ENCODE measurements around the gene PIK3C3.
"Not testable (repeated sequence)": the region's sequence is repeated elsewhere in the genome, so short reads cannot be mapped to it uniquely, and the experiment has no call there.

The PIK3C3 gene

GRCh38 chr18:42025974-42026625 is 71.1 kb downstream of the PIK3C3 start:
- no peak for DNase-seq

GRCh38 chr18:42028247-42028832 is 73.3 kb downstream of the PIK3C3 start:
- peak; percentile 61 for DNase-seq

GRCh38 chr18:42029092-42029491 is 74.1 kb downstream of the PIK3C3 start:
- DNase-seq = no peak

GRCh38 chr18:42030586-42031182 is 75.7 kb downstream of the PIK3C3 start:
- no peak for DNase-seq

GRCh38 chr18:42032447-42032846 is 77.4 kb downstream of the PIK3C3 start:
- no peak for DNase-seq

- no peak for DNase-seq
These were observed 78.2 kb downstream of the PIK3C3 start for GRCh38 chr18:42033137-42033810.

- no peak for DNase-seq
These were observed 83.9 kb downstream of the PIK3C3 start for GRCh38 chr18:42038936-42039335.

- DNase-seq = no peak
These were observed 84.4 kb downstream of the PIK3C3 start for GRCh38 chr18:42039396-42039795.

GRCh38 chr18:42041793-42042192 is 86.8 kb downstream of the PIK3C3 start:
- no peak for DNase-seq

- no peak for DNase-seq
These were observed 90.3 kb downstream of the PIK3C3 start for GRCh38 chr18:42045346-42045745.

GRCh38 chr18:42047721-42048120 is 92.7 kb downstream of the PIK3C3 start:
- no peak for DNase-seq

GRCh38 chr18:42048158-42048557 is 93.1 kb downstream of the PIK3C3 start:
- DNase-seq = no peak

- not testable (repeated sequence) for DNase-seq
These were observed 94.5 kb downstream of the PIK3C3 start for GRCh38 chr18:42049536-42049935.

DNA sequence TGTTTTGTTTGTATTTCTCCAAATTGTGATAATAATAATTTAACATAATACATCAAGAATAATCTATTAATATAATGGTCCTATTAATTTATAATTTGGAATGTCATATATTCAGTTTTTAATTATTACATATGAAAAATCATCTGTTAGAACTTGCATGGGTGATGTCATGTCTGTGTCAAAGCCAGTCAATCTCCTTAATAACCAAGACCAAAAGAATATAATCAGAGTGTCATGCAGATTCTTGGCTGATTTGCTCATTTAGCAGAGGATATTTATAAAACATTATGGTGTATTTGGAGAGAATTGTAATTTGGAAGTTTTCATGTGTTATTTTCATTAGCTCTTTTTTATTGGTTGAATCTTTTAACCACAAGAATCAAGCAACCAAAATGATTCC is 96.4 kb downstream of the PIK3C3 start:
- DNase-seq = no peak

DNA sequence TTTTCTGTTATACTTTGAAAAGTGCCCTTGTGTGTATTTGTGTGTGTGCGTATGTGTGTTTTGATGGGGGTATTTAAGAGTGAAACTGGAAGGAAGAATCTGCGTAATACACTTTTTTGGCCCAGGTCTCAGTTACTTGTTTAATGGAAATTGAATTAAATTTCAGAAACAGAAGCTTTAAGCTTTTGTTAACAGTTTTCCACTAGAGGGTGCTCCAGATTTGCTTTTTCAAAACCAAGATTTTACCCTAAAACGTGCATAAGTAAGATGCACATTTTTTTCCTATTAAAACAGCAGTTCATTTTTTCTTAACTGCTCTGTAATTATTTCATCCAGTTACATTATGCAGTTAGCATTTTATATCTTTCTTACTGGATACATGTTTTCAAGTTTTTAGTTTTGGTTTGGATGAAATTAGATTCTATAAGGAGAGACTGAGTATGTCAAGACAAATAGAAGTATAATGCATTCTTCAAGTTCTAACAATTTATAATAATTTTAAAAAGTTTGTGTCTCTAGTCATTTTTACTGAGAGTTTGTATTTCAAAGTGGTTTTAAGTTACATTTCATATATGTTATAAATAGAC is 97.2 kb downstream of the PIK3C3 start:
- DNase-seq = peak; percentile 36

DNA sequence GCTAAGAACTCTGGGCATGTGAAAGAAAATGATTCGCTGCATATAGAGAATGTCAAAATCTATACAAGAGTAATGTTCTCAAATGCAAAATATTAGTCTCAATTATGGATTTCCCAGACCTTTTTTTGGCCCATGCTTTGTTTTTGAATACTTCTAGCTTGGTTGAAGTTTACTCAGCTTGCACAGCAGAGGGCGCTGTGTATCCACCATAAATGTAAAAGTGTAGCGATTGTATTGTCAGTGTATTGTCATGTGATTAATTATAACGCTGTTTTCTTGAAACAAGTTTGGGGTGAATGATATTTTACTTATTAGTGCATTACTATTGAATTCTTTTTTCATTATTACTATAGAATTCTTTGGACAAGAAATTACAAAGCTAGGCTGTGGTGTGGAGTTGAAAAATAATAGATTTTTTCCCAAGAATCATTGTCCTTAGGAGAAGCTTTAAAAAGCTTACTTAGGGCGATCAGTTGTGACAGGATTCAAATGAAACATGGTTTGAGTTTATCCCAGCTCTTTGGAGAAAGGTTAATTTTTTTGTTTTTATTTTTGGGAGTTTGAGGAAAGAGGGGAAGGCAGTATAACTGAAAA is 98.3 kb downstream of the PIK3C3 start:
- peak; percentile 80 for DNase-seq

DNA sequence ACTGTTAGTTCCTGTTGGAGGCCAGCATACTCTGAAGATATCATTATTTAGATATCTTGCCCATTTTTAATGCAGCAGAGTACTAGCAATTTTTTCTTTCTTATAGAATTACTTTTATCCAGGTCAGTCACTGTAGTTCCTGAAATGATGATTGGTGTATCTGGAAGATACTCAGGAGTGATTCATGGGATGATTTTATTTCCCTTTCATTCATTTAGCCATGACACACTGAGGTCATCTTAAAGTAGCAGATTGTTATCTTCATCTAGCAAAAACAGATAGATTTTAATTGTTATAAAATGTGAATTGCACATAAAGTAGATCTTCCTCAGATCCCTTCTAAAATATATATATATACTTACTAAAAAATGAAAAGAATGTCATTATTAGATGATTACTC is 109.1 kb downstream of the PIK3C3 start:
- DNase-seq = no peak

- DNase-seq = no peak
These were observed 112.5 kb downstream of the PIK3C3 start for GRCh38 chr18:42067518-42067917.

- DNase-seq = no peak
These were observed 113.0 kb downstream of the PIK3C3 start for GRCh38 chr18:42068030-42068429.

DNA sequence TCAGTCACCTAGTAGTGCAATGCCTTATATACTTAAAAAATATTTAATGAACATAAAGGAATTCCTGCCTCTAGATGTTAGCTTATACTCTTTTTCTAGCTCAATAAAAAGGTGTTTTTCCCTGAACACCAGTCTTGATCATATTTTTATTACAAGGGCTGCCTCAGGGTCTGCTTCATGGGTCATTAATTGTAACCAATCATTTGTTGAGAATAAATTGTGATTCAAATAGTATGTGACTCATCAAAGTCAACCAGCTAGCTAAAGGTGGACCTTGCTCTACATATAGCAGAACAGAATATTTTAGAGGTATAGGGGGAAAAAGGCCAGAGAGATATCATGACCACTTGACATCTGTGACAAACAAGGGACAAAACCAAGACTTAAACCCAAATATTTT is 114.0 kb downstream of the PIK3C3 start:
- DNase-seq = no peak

DNA sequence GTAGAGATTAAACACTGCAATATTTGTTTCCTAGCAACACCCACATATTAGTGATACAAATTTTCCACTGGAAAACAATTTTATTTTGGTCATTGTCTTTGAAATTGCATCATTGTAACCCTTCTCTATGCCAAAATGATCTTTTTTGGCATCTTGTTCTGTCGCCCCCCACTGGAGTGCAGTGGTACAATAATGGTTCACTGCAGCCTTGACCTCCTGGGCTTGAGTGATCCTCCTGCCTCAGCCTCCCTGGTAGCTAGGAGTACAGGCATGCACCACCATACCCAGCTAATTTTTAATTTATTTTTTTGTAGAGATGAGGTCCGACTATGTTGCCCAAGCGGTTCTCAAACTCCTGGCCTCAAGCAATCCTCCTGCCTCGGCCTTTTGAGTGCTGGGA is 117.4 kb downstream of the PIK3C3 start:
- DNase-seq = no peak

DNA sequence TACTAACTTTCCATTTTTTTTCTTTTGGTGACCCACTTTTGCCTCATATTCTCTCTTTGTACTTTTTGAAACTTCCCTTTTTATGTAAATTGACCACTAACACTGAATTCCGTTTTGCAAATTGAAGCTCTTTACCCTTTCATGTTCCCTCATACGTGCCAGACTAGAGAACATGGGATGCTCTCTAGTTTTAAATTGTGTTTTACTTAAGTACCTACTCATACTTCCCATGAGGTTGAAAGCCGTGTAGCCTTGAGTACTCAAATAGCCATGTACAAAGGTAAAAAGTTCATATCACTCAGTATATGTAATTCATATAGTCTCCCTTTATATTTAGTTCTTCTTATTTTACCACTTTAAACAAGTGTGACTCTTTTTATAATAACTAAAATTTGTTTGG is 119.7 kb downstream of the PIK3C3 start:
- DNase-seq = no peak

GRCh38 chr18:42078711-42079110 is 123.7 kb downstream of the PIK3C3 start:
- no peak for DNase-seq
